RWPE2 (cell line): ENCODE measurements around the gene SLC16A3.

Source experiments
- ATAC-seq: fragments of 200-7000 bp; cut with Tn5 transposase; 3 replicates; pipeline ENCODE4 v1.9.1; 2021; ENCODE audit warnings: low read depth
- DNase-seq: peaks from one replicate; pipeline ENCODE4 v3.0.0-alpha.2; 2020; ENCODE audit warnings: low spot score
- H3K27ac ChIP-seq: fragments of 450-650 bp; 2 replicates; pipeline ENCODE4 v1.5.1; 2017; ENCODE audit warnings: mild to moderate bottlenecking; ENCODE audit not compliant: poor library complexity, severe bottlenecking
- H3K27me3 ChIP-seq: fragments of 250-450 bp; sonication (Bioruptor Pico); 2 replicates; pipeline ENCODE4 v1.5.1; 2021; ENCODE audit warnings: mild to moderate bottlenecking, moderate library complexity; ENCODE audit not compliant: insufficient read depth, poor library complexity, severe bottlenecking
- H3K36me3 ChIP-seq: fragments of 250-450 bp; sonication (Bioruptor Pico); 2 replicates; pipeline ENCODE4 v1.5.1; 2020; ENCODE audit warnings: low read depth, mild to moderate bottlenecking, moderate library complexity
- H3K4me1 ChIP-seq: fragments of 250-450 bp; sonication (Bioruptor Pico); 2 replicates; pipeline ENCODE4 v1.5.1; 2021; ENCODE audit warnings: mild to moderate bottlenecking, moderate library complexity; ENCODE audit not compliant: insufficient read depth, poor library complexity, severe bottlenecking
- H3K4me3 ChIP-seq: fragments of 250-450 bp; sonication (Bioruptor Pico); 2 replicates; pipeline ENCODE4 v1.5.1; 2021; ENCODE audit warnings: mild to moderate bottlenecking, moderate library complexity; ENCODE audit not compliant: severe bottlenecking
- H3K9me3 ChIP-seq: fragments of 250-450 bp; sonication (Bioruptor Pico); 2 replicates; pipeline ENCODE4 v1.5.1; 2021; ENCODE audit warnings: mild to moderate bottlenecking, moderate library complexity; ENCODE audit not compliant: severe bottlenecking
- CTCF ChIP-seq: fragments of 450-650 bp; IDR thresholded peaks from one replicate; pipeline ENCODE4 v1.5.1; 2017; ENCODE audit warnings: mild to moderate bottlenecking, moderate library complexity; ENCODE audit not compliant: poor library complexity, severe bottlenecking

Gene SLC16A3

GRCh38 chr17:82230609-82231311, 1.9 kb downstream of the SLC16A3 start:
- DNase-seq (no peak), ATAC-seq (peak; percentile 20)
- peak overlapping the region; percentile 91 for H3K27ac ChIP-seq
- H3K4me1 ChIP-seq = peaks cover 30% of the 10 kb centered on the region
- TF ChIP-seq CTCF = peak; percentile 22
- H3K9me3 ChIP-seq = no peaks in the 10 kb centered on the region
- H3K4me3 ChIP-seq = peak overlapping the region; percentile 99
- H3K27me3 ChIP-seq = no peaks in the 10 kb centered on the region
- H3K36me3 ChIP-seq = peaks cover 61% of the 10 kb centered on the region

GRCh38 chr17:82231312-82231561, 2.4 kb downstream of the SLC16A3 start:
- no peak for TF ChIP-seq CTCF
- peak overlapping the region; percentile 91 for H3K27ac ChIP-seq
- H3K4me3 ChIP-seq = peak overlapping the region; percentile 99
- no peaks in the 10 kb centered on the region for H3K9me3 ChIP-seq
- DNase-seq = no peak
- H3K4me1 ChIP-seq = peaks cover 35% of the 10 kb centered on the region
- ATAC-seq = 0 out of 3 replicates have a peak, but pooled peaks have one; percentile 1
- H3K27me3 ChIP-seq = no peaks in the 10 kb centered on the region
- peaks cover 66% of the 10 kb centered on the region for H3K36me3 ChIP-seq

- Histone ChIP-seq H3K36me3 (peaks cover 71% of the 10 kb centered on the region), H3K4me1 (peaks cover 40% of the 10 kb centered on the region), H3K27ac (peak overlapping the region; percentile 91), H3K9me3 (no peaks in the 10 kb centered on the region), H3K27me3 (no peaks in the 10 kb centered on the region), H3K4me3 (peak overlapping the region; percentile 99)
- peak; percentile 5 for ATAC-seq
- TF ChIP-seq CTCF = no peak
- DNase-seq = no peak
These were observed 2.9 kb downstream of the SLC16A3 start for GRCh38 chr17:82231562-82232321.

DNA sequence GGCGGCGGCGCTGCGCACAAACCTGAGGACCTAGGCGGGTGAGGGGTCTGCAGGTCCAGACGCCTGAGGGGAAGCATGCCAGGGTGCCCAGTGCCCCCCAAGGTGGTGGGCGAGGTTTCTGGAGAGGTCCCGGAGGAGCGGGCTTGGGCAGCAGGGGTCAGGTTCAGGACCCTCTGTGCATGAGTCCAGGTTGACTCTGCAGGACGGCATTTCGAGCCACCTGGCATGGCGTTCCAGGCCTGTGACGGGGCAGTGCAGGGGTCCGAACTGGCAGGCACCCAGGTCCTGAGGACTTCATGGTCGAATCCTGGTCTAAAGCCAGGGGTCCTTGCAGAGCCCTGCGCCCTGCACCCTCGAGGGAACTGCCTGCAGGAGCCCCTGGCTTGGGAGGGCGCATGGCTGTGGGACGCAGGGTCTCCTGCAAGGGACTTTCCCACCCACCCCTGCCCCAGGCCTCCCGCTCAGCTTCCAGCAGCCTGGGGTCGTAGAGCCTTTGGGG, 3.5 kb downstream of the SLC16A3 start:
- TF ChIP-seq CTCF = no peak
- no peak for DNase-seq
- Histone ChIP-seq H3K27me3 (no peaks in the 10 kb centered on the region), H3K36me3 (peaks cover 77% of the 10 kb centered on the region), H3K27ac (peak overlapping the region; percentile 91), H3K4me3 (peak overlapping the region; percentile 99), H3K9me3 (no peaks in the 10 kb centered on the region), H3K4me1 (peaks cover 46% of the 10 kb centered on the region)
- ATAC-seq = no peak
